Stimulated activated CD8-positive, alpha-beta memory T cell treated with anti-CD3 and anti-CD28 coated beads, Interleukin-15, amount 100 ng/mL, for 48 hours (primary cell): ENCODE measurements around the gene SORCS1.

Experiments used
- DNase-seq, 2 donors: peaks; one replicate each; pipeline ENCODE4 v3.0.0-alpha.2; 2020; ENCODE audit warnings: low read depth in 2 of 2

The SORCS1 gene

DNA sequence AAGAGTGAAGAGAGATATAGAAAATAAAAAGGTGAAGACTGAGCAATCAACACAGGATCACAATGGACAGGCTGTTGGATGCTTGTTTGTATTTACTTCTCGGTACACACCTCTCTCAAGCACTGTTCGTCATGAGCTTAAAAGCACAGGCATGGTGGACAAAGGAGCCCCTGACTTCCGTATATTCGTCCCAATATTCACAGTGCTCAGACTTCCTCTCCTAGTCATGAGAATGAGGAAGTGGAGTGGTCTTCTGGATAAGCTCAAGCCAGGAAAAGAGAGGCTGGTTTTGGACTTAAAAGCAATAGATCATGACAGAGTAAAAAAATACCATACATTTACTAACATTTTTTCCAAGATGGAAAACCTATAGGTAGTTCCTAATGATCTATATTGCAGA, 172.5 kb downstream of the SORCS1 start:
- no peak for DNase-seq

DNA sequence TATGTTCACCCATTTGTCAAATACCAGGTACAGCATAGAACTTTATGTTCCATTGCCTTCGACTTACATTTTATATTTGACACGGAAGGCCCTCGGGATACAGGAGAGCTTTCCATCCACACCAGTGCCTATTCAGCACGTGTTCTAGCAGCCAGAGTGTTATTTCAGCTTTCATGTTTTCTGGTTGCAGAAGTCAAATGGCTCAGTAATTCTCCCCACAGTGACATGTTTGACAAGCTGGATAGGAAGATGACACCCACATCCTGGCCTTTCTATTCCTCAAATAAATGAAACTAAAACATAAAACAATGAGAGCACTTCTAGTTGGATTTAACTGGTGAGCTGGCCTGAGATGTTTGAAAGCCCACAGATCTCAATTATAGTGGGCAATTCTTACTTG, 173.4 kb downstream of the SORCS1 start:
- DNase-seq = no peak

GRCh38 chr10:106987362-106987761, 177.1 kb downstream of the SORCS1 start:
- DNase-seq = no peak

DNA sequence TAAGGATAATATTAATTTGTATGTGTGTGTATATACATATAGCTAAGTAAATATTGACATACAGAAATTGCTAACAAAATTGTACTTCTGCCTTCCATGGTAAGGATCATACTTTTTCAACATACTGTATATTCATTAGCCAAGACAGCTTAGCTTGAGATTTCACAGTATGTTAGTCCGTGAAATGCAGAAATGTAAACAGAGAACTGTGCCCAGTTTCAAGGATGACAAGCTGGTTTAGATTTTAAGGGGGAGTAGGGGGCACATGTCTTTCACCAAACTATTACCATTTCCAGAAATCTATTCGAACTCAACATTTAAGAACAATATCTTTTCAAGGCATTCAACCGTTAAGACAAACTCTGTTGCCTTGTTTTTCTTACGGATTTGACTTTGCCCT, 182.2 kb downstream of the SORCS1 start:
- DNase-seq = no peak

GRCh38 chr10:106981452-106982075, 182.9 kb downstream of the SORCS1 start:
- DNase-seq = no peak

DNA sequence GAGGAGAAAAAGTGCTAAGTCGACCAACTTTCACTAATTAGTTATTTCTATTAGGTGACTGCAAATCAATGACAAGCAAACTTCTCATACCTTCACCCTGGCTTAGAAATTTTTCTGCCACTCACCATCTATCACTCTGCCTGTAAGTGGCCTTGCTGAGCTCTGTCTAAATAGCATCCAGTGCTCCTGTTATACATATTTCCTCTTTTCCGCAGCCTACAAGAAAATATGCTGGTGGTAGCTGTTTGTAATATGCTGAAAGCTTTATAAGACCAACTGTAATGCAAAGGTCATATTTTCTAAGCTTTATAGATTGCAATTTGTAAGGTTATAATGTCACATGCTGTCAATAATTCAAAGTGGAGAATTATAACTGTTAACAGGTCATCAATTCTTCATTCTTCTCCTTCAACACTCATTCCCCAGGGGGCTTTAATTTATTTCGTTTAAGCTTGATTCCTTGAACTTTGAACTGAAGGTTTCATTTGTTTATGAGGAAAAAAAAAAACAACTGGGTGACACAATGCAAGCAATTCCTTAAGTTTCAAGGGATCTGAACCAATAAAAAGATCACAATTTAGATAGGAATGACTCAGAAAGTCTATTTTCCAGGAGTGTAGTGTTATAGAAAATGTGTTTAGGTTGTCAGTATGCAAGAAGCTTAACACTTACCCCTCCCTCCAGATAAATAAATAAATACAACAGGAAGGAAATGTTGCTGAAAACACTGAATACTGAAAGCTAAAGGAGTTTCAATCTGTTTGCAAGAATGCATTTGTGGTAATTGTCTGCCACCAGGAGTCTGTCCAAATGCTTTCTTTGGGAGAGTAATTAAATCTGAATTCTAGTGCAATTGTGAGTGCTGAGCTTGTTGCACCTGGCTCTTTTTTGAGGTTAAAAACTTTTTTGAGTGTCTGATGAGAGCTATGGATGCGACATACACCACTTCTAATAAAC, 183.7 kb downstream of the SORCS1 start:
- no peak for DNase-seq

DNA sequence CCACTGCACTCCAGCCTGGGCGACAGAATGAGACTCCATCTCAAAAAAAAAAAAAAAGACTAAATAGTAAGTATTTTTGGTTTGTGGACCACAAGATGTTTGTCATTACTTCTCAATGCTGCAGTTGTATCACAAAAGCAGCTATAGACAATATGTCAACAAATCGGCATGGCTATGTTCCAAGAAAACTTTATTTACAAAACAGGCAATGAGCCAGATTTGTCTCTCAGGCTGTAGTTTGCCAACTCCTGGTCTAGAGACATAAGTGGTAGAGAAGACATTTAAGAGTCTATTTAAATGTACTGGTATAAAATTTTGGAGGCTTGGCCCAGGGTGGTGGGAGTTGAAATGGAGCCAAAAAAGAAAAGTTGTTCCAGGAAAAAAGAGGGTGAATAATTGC, 185.8 kb downstream of the SORCS1 start:
- DNase-seq = no peak

DNA sequence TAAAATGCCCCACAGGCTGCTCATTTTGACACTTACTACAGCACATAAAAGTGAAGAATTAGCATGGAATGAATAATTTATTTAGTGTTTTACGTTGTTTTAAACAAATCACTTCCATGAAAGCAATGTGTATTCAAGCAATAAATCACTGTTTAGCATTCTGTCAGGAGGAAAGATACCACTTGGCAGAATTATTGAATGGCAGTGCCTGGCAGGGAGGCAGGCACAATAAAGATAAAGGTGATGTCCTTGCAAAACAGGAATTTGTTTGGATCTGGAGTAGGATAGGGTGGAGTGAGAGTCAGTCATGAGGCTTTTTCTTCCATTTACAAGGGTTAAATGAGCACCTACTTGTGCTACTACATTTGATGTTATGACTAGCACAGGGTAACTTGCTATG, 190.8 kb downstream of the SORCS1 start:
- no peak for DNase-seq

DNA sequence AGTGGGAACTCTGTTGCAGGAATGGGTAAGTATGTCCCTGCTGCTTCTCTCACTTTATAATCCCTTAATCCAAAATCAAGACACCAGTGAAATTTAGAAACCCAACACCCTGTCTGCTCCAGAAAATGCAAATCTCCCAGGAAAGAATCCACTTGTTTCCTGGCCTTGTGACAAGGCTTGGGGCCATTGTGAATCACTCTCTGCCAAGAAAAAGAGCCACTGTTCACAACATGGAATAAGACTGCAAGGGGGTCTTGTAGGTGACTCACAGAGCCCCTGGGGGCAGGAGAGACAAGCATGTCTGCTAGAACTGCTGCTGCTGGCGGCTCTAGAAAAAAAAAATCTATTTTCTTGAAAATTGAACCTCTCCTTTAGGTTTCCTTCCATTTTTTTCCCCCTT, 191.2 kb downstream of the SORCS1 start:
- DNase-seq = no peak

GRCh38 chr10:106972381-106972780, 192.1 kb downstream of the SORCS1 start:
- no peak for DNase-seq

DNA sequence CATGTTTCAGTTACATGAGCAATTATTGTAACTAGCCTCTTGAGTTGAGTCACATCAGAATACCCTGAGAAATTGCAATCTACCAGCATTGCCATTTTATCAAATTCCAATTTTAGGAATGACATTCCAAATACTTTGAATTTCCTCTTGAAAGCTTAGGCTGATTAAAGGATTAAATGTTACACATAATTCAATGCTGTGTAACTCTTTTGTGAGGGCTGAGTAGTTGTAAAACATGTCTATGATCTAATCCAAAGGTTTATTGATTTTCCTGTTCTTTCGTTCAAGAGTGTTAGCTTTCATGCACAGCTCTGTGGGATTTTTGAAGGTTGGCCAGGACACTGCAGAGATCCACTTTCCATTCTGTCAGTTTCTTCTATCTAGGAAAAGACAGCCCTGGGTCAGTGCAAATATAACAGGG, 193.1 kb downstream of the SORCS1 start:
- DNase-seq = no peak

GRCh38 chr10:106967452-106967851, 197.1 kb downstream of the SORCS1 start:
- DNase-seq = no peak

DNA sequence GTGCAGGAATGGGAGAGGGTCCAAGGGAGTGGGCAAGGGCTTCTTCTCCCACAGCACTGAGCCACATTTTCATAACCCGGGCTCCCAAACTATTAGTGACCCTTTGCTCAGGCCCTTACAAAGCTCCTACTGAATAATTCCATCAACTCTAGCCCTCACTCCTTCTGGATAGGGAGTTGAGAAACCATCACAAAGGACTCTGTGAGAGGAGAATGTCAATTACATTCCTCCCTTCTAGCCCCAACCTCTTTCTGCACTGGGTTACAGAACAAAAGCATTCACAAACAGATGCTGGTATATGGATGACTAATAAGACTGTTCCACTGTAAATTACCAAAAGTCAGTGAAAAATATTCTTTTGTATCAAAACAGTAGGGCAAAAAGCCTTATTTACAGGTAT, 203.7 kb downstream of the SORCS1 start:
- DNase-seq = no peak

DNA sequence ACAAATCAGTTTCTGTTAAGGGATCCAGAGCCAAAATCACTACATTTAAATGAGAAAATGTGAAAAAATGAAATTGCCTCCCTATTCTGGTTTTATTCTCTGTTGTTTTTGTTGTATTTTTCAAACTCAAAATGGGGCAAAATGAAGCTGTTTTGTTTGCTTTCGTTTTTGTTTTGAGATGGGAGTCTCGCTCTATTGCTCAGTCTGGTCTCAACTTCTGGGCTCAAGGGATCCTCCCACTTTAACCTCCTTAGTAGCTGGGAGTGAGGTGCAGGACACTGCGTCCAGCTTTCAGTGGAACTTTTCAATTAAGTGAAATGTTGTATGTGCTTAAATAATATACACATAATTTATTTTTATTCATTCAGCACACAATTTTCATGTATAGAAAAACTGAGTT, 205.0 kb downstream of the SORCS1 start:
- no peak for DNase-seq

DNA sequence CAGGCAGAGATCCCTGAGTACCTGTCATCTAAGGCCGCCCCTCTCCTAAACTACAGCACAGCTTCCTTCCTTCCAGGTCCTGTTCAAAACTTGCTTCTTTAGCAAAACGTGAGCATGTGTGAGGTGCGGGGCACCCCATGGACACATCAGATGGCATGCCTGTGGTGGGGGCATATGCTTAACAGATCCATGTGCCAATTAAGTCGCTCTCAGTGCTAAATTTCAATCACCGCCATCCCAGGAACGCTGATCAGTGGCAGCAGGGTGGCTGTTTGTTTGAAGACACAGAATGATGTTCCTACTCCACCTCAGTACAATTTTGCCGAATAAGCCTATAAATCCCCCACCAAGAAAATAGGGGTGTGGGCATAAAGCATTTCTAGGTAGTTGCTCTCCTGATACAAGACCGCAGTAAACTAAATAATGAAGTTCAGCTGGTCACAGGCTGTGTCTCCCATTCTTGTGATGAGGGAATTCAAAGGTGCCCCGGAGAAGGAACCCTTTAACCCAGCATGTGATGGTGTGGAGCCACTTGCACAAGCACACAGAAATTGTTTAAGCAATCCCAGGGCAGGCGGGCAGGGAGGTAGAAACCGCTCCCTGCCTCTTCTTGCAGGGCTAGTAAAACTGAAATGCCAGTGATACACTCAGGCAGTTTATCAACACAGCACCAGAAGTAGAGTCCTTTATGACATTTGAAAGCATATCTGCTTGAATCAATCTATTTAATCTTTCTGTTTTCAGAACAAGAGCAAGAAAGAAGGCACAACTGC, 205.7 kb downstream of the SORCS1 start:
- DNase-seq = no peak

DNA sequence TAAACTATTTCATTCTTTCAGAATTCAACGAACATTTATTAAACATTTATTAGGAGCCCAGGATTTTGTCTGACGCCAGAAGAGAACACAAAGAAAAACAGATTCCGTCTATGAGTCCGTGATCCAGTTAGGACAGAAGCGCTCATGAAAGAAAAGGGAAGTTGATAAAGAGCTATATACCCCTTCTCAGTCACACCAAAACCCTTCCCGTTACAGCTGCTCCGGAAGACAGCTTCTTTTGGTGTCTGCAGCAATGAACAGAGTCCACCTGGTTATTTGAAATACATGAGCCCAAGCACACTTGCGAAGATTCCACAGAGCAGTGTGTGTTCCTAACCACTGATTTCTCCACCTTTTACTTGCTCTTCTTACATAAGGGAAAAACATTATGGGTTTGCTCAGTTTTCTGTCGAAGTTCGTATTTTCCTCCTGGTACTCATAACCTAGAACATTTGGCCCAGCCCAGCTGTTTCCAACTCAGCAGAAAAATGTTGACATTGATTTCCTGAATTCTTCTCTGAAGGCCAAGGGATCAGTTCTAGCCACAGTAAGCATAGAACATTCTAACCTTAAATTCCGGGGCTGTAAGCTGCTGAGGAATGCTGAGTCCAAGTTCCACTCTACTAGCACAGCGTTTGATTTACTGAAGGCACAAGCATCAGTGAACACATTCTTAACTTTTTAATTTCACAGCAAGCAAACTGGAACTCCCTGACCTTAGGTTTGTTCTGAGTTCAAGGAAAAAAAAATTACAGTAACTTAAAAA, 206.5 kb downstream of the SORCS1 start:
- no peak for DNase-seq

GRCh38 chr10:106956216-106956915, 208.1 kb downstream of the SORCS1 start:
- no peak for DNase-seq

GRCh38 chr10:106955133-106955532, 209.4 kb downstream of the SORCS1 start:
- DNase-seq = no peak

DNA sequence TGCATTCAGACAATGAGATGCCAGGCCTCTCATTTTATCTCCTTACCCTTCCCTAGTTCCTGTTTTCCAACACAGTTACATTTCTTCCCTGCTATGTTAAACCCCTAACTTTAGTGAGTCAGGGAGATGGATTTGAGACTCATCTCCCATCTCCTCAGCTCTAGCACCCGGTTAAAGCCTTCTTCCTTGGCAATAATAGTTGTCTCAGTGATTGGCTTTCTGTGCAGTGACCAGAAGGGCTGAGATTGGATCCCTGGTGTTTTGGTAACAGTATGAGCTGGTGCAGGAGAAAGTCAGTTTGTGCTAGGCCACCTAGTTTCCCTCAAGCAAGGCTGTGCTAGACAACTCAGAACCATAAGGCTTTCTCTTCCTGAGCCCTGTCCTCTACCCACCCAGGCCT, 212.5 kb downstream of the SORCS1 start:
- no peak for DNase-seq

GRCh38 chr10:106949680-106950478, 214.6 kb downstream of the SORCS1 start:
- no peak for DNase-seq
